ENCODE data around the gene ZNF549. TPM values are rescaled to one million over a fixed set of nuclear protein-coding genes. Genes with fewer than 3 reads are reported as not detected.

ZNF549 gene
- total and polyA plus RNA-seq, 2 of the 8 experiments (the other 6 are each of a cell fraction or from before 2014, with no cell fraction given): 4.3 to 9.7 TPM

DNA sequence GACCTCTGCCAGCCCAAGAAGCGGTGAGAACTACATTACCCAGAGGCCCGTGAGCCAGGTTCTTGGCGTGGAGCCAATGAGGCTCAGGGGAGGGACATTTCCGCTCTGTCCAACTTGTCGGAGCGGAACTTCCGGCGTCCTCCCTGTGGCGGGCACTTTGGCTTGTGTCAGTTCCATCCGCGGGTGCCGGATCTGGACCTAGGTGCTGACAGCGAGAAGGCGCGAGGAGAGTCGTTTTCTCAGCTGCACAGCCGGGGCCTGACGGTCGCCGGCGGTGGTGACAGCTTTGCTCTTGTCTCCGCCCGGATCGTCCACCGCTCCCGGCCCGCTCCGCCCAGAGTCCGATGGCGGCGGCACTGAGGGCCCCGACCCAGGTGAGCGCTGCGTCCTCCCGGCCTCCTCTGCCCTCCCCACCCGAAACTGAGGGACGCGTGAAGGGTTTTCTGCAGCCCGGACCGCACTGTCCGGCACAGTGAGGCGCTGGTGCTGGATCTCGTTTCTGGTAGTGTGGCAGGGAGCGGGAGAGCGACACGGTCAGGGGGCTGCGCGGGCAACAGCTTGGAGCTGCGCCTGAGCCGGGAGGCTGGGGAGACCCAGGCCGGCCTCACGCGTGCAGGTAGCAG is 72.7 kb downstream of the ZNF549 start, which contains the start of gene ZNF530:
Gene ZNF530, plus strand, starts transcription at position 125 of the 623 bp plus-strand sequence. CDS start 4,461 bp downstream, outside the sequence.
- H4K8ac ChIP-seq (ENCODE audit: extremely low read depth, insufficient read depth, low read length): peak within 1 kb of the TSS; percentile 53
- no peak within 1 kb of the TSS for H3K56ac ChIP-seq (replicated peaks; ENCODE audit: insufficient read length, low read depth, low read length)
- H3K23ac ChIP-seq (ENCODE audit: insufficient read length): no peak within 1 kb of the TSS
- H4K91ac ChIP-seq (replicated peaks; ENCODE audit: insufficient read length, low read length): no peak within 1 kb of the TSS
- H3K36me3 ChIP-seq (ENCODE audit: control insufficient read depth in 2 of 4, insufficient read depth in 4 of 4, low read length in 3 of 4): peaks cover 0 to 5% (median 2%) of the 10 kb centered on the region in 4 experiments; a peak in 2 of 8 replicates
- no peak within 1 kb of the TSS for H2BK5ac ChIP-seq (ENCODE audit: low read depth, low read length)
- H3K79me1 ChIP-seq (ENCODE audit: low read depth, low read length): peaks cover 2% of the 10 kb centered on the region; the same call in 1 of the 2 replicates
- no peak within 1 kb of the TSS for H3K4ac ChIP-seq (replicated peaks; ENCODE audit: insufficient read length, low read depth, low read length)
- H3K4me3 ChIP-seq (ENCODE audit: extremely low read depth in 1 of 4, insufficient read depth in 2 of 4, low read depth in 3 of 4, low read length in 4 of 4): peak within 1 kb of the TSS; percentile 74 to 90 (median 82)
- 0 out of 4 replicates have a peak, but pooled peaks cover 0 to 7% of the 10 kb centered on the region in 2 experiments for H3K79me2 ChIP-seq (ENCODE audit: control insufficient read depth in 1 of 2, insufficient read depth in 2 of 2, low read length in 2 of 2)
- FAIRE-seq (peak; percentile 93), DNase-seq (ENCODE audit: low read depth in 1 of 2, low spot score in 2 of 2) (peak; percentile 72 to 87)
- ChIA-PET CTCF (ENCODE audit: partially characterized antibody) (interaction anchor here (0.9 to 1.4 kb wide), 2 partner anchors 11 to 51 kb away, joined by 3 read pairs; no protein-coding TSS in a partner anchor), POLR2A (ENCODE audit: partially characterized antibody) (interaction anchor here (1.2 to 3.0 kb wide), 8 partner anchors 15 to 164 kb away, joined by 3 to 12 read pairs (median 6); partner anchors contain the start of genes ZIK1, ZNF134, ZNF154 and ZNF551)
- H3K27ac ChIP-seq (ENCODE audit: low read depth, low read length): no peak within 1 kb of the TSS
- peak within 1 kb of the TSS; percentile 93 for H2AFZ ChIP-seq (ENCODE audit: low read length)
- peak within 1 kb of the TSS in 3 of 4 experiments; percentile 30 to 74 (median 45); a peak in 6 of 7 replicates for H3K9ac ChIP-seq (replicated peaks in 1 of 4; ENCODE audit: extremely low read depth in 1 of 4, low read depth in 3 of 4, low read length in 3 of 4)
- H3K4me2 ChIP-seq (ENCODE audit: insufficient read depth in 1 of 2, low read depth in 2 of 2, low read length in 2 of 2): peak within 1 kb of the TSS; percentile 87 to 92
- H3K27me3 ChIP-seq (replicated peaks in 1 of 4; ENCODE audit: control insufficient read depth in 3 of 4, extremely low read depth in 1 of 4, insufficient read depth in 3 of 4, low read length in 3 of 4): no peaks in the 10 kb centered on the region
- H2BK120ac ChIP-seq (replicated peaks; ENCODE audit: low read depth, low read length): no peak within 1 kb of the TSS
- peaks cover 0 to 3% (median 2%) of the 10 kb centered on the region in 4 experiments; a peak in 3 of 7 replicates for H3K4me1 ChIP-seq (replicated peaks in 1 of 4; ENCODE audit: control insufficient read depth in 3 of 4, insufficient read depth in 4 of 4, low read length in 3 of 4)
- H3K18ac ChIP-seq (ENCODE audit: extremely low read depth, low read length): no peak within 1 kb of the TSS
- 1% methylated on average over 47 of the region's 53 CpGs; no CpG with 5 or more reads in 1 of the 2 experiments for WGBS, 2 experiments (ENCODE audit: extremely low coverage in 1 of 2, insufficient coverage in 1 of 2, insufficient read length in 1 of 2, insufficient replicate concordance in 2 of 2, low coverage in 1 of 2, low lambda C conversion rate in 2 of 2, missing lambda C conversion rate in 1 of 2)
- no peak within 1 kb of the TSS for H2AK5ac ChIP-seq (ENCODE audit: low read depth, low read length)
- H2BK20ac ChIP-seq (ENCODE audit: low read length): no peak within 1 kb of the TSS
- no peaks in the 10 kb centered on the region for H3K9me3 ChIP-seq (ENCODE audit: insufficient read depth in 2 of 2, low read depth in 1 of 2, low read length in 1 of 2)
- peaks cover 7% of the 10 kb centered on the region for H3K23me2 ChIP-seq (ENCODE audit: low read depth, low read length)
- no peak within 1 kb of the TSS for H2BK12ac ChIP-seq (ENCODE audit: low read depth, low read length)
- H4K5ac ChIP-seq (ENCODE audit: insufficient read length, low read depth, low read length): no peak within 1 kb of the TSS
- no peak within 1 kb of the TSS for H3K14ac ChIP-seq (ENCODE audit: insufficient read length)
- H2BK15ac ChIP-seq (ENCODE audit: low read length): no peak within 1 kb of the TSS
- H4K20me1 ChIP-seq (replicated peaks in 1 of 2; ENCODE audit: control insufficient read depth in 1 of 2, insufficient read depth in 2 of 2, low read length in 2 of 2): no peaks in the 10 kb centered on the region
- peak; percentile 25; the same call in 1 of the 2 replicates for TF ChIP-seq JUND (IDR thresholded peaks at IDR 0.05; ENCODE audit: low read length)
- TF ChIP-seq YY1 (IDR thresholded peaks at IDR 0.05; ENCODE audit: low read depth, low read length): no peak
- no peak for TF ChIP-seq GTF2F1 (IDR thresholded peaks at IDR 0.05; ENCODE audit: borderline replicate concordance, low read depth, low read length)
- peak; percentile 79 for TF ChIP-seq ASH2L (IDR thresholded peaks at IDR 0.05; ENCODE audit: low read length)
- TF ChIP-seq SP1 (IDR thresholded peaks at IDR 0.05; ENCODE audit: low read depth, low read length): peak; percentile 88
- TF ChIP-seq POLR2A (IDR thresholded peaks at IDR 0.05; ENCODE audit: control extremely low read depth in 1 of 2, low read depth in 2 of 2, low read length in 2 of 2): no peak
- TF ChIP-seq EGR1 (IDR thresholded peaks at IDR 0.05; ENCODE audit: borderline replicate concordance, low read depth, low read length): no peak
- peak; percentile 96 for TF ChIP-seq GABPA (IDR thresholded peaks at IDR 0.05; ENCODE audit: borderline replicate concordance, insufficient read depth, low read length)
- TF ChIP-seq TAF1 (IDR thresholded peaks at IDR 0.05; ENCODE audit: low read depth, low read length): peak; percentile 26; the same call in 1 of the 2 replicates
- no peak for TF ChIP-seq CEBPB (IDR thresholded peaks at IDR 0.05; ENCODE audit: low read depth, low read length)
- no peak for TF ChIP-seq EP300 (IDR thresholded peaks at IDR 0.05; ENCODE audit: borderline replicate concordance in 1 of 2, low read depth in 2 of 2, low read length in 2 of 2)
- no peak for TF ChIP-seq POLR2AphosphoS5 (IDR thresholded peaks at IDR 0.05; ENCODE audit: low read depth, low read length)

Data from H1 (cell line).